Left ventricle myocardium inferior (tissue), 1 donor: Measurements from ENCODE around the gene ADGRF3. TPM values are rescaled to one million over a fixed set of nuclear protein-coding genes. Genes with fewer than 3 reads are reported as not detected.
A peak's percentile ranks its signal among the peaks of the same experiment; 100 is the strongest.
"Not testable (repeated sequence)": the region's sequence is repeated elsewhere in the genome, so short reads cannot be mapped to it uniquely, and the experiment has no call there.

Experiments used
- DNase-seq: peaks from one replicate; pipeline ENCODE4 v3.0.0-alpha.2; 2020
- H3K27ac ChIP-seq: fragments of 200-600 bp; replicated peaks from 2 replicates; pipeline ENCODE4 v1.8.0; 2021
- H3K27me3 ChIP-seq: fragments of 200-600 bp; 2 replicates; pipeline ENCODE4 v1.8.0; 2021; ENCODE audit warnings: low read depth
- H3K36me3 ChIP-seq: fragments of 200-600 bp; 2 replicates; pipeline ENCODE4 v1.8.0; 2021
- H3K4me1 ChIP-seq: fragments of 200-600 bp; 2 replicates; pipeline ENCODE4 v1.8.0; 2021
- H3K4me3 ChIP-seq: fragments of 200-600 bp; 2 replicates; pipeline ENCODE4 v1.8.0; 2021; ENCODE audit warnings: mild to moderate bottlenecking, moderate library complexity
- H3K9me3 ChIP-seq: fragments of 200-600 bp; replicated peaks from 2 replicates; pipeline ENCODE4 v1.8.0; 2021
- intact Hi-C: fragments of 100-400 bp; cut with micrococcal nuclease; formaldehyde crosslinking; loops from one replicate; pipeline ENCODE4 v1.11.0; 2022
- total RNA-seq: library from RNA; stranded (reverse); fragmentation: NEBNext Ultra II Directional; extraction: Animal tissue kit (Norgen Biotek cat#: 25700); gene quantifications from one replicate; pipeline ENCODE4 v1.2.1, GENCODE V29; 2021
- TF ChIP-seq, protein P1 (sequence below): fragments of 200-600 bp; IDR thresholded peaks from 2 replicates; pipeline ENCODE4 v1.8.0; 2021; ENCODE audit warnings: antibody characterized with exemption, mild to moderate bottlenecking, borderline replicate concordance
- donor health status: DM: no; HTN: yes; CAD: no; lungs with severe emphysema.

The ADGRF3 gene
- total RNA-seq, 1 donor from 2014 or later: not detected

DNA sequence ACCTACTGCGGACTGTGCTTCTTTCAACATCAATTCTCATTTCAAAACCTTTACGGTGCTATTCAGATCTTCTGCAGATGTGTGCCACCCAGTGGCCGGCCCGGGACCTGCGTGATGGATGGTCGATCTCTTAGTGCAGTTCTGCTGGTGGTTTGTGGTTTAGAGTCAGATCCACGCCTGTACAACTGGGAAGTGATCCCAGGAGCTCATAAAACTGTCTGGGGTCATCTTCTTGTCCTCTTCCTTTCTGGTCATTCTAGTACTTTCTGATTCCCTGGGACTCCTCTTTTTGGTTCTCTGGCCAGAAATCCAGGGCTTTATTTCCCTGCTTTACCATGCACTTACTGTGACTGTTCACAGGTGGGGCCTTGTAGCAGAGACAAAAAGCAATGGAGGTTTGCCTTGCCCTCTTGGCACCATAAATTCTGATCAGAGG is 16.5 kb downstream of the ADGRF3 start:
- DNase-seq: peak; percentile 86
- H3K9me3 ChIP-seq: no peaks in the 10 kb centered on the region
- intact Hi-C loops: no loop called here
- TF ChIP-seq, protein P1, sequence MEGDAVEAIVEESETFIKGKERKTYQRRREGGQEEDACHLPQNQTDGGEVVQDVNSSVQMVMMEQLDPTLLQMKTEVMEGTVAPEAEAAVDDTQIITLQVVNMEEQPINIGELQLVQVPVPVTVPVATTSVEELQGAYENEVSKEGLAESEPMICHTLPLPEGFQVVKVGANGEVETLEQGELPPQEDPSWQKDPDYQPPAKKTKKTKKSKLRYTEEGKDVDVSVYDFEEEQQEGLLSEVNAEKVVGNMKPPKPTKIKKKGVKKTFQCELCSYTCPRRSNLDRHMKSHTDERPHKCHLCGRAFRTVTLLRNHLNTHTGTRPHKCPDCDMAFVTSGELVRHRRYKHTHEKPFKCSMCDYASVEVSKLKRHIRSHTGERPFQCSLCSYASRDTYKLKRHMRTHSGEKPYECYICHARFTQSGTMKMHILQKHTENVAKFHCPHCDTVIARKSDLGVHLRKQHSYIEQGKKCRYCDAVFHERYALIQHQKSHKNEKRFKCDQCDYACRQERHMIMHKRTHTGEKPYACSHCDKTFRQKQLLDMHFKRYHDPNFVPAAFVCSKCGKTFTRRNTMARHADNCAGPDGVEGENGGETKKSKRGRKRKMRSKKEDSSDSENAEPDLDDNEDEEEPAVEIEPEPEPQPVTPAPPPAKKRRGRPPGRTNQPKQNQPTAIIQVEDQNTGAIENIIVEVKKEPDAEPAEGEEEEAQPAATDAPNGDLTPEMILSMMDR: peak; percentile 91
- no peaks in the 10 kb centered on the region for H3K27me3 ChIP-seq
- no peak overlapping the region for H3K27ac ChIP-seq
- no peaks in the 10 kb centered on the region for H3K36me3 ChIP-seq
- H3K4me3 ChIP-seq: no peak overlapping the region
- no peaks in the 10 kb centered on the region for H3K4me1 ChIP-seq

DNA sequence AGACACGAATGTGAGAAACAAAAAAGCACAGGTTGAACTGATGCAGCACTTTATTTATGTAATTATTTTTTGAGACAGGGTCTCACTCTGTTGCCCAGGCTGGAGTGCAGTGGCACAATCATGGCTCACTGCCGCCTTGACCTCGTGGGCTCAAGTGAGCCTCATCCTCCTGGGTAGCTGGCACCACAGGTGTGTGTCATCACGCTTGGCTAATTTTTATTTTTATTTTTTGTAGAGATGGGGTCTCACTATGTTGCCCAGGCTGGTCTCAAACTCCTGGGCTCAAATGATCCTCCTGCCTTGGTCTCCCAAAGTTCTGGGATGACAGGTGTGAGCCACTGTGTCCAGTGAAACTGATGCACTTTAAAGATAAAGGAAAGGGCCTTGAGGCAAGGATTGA is 17.5 kb downstream of the ADGRF3 start:
- not testable (repeated sequence) for H3K9me3 ChIP-seq, H3K27ac ChIP-seq, H3K4me1 ChIP-seq, H3K4me3 ChIP-seq, DNase-seq, H3K27me3 ChIP-seq, H3K36me3 ChIP-seq
- intact Hi-C loops: loop anchor here (10.0 kb wide), 1 partner anchor 94 kb away; no protein-coding TSS in a partner anchor

DNA sequence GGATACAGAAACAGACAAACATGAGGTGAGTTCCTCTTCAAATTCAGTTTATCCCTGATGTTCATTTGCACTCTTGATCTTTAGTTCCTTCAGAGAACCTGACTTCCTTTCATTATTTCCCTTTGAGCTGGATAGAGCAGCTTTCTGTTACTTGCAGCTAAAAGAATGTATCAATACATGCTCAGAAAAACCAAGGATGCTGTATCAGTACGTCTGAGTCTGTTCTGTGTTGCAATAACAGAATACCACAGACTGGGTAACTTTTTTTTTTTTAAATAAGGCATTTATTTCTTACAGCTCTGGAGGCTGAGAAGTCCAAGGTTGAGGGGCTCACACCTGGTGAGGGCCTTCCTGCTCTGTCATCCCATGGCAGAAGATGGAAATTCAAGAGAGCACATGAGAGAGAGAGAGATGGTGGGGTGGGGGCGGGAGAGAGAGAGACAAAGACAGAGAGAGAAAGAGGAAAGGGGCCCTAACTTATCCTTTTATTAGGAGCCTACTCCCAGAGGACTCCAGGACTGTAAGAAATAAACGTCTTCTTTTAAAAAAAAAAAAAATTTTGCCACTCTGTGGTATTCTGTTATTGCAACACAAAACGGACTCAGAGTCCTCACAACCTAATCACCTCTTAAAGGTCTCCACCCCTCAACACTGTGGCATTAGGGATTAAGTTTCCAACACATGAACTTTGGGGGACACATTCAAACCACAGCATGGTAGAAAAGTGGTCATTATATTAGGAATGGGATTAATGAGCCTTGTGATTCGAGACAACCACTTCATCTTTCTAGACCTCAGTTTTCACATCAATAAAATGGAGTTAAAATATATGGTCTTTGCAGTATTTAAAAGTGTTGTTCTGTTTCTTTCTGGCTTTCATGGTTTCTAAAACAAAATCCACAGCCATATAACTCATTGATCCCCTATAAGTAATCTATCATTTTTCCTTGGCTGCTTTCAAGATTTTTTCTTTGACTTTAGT is 19.0 kb downstream of the ADGRF3 start:
- H3K4me3 ChIP-seq: no peak overlapping the region
- intact Hi-C loops: loop anchor here (10.0 kb wide), 1 partner anchor 93 kb away; no protein-coding TSS in a partner anchor
- TF ChIP-seq, protein P1: no peak

DNA sequence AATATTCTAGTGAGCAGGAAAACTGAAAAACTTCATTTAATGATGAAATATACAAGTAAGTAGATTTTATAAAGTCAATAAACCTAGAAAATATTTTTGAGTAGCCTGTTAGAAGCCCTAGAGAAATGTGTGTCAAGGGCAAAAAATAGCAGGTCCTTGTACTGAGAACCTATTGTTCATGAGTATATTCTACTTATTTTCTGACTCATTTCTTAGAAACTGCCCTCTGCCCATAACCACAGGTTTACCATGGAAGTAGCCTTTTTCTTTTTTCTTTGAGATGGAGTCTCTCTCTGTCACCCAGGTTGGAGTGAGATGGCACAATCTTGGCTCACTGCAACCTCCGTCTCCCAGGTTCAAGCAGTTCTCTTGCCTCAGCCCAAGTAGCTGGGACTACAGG is 20.1 kb downstream of the ADGRF3 start:
- intact Hi-C loops: loop anchor here (10.0 kb wide), 1 partner anchor 92 kb away; no protein-coding TSS in a partner anchor
- no peak for DNase-seq
- H3K27ac ChIP-seq: no peak overlapping the region
- no peaks in the 10 kb centered on the region for H3K4me1 ChIP-seq
- no peak overlapping the region for H3K4me3 ChIP-seq
- no peaks in the 10 kb centered on the region for H3K9me3 ChIP-seq
- no peaks in the 10 kb centered on the region for H3K27me3 ChIP-seq
- TF ChIP-seq, protein P1: no peak
- no peaks in the 10 kb centered on the region for H3K36me3 ChIP-seq

More for the DNA sequence above, 19.0 kb downstream of the ADGRF3 start:
- H3K9me3 ChIP-seq: no peaks in the 10 kb centered on the region
- no peak overlapping the region for H3K27ac ChIP-seq
- no peaks in the 10 kb centered on the region for H3K4me1 ChIP-seq
- H3K27me3 ChIP-seq: no peaks in the 10 kb centered on the region
- no peaks in the 10 kb centered on the region for H3K36me3 ChIP-seq
- DNase-seq: no peak

DNA sequence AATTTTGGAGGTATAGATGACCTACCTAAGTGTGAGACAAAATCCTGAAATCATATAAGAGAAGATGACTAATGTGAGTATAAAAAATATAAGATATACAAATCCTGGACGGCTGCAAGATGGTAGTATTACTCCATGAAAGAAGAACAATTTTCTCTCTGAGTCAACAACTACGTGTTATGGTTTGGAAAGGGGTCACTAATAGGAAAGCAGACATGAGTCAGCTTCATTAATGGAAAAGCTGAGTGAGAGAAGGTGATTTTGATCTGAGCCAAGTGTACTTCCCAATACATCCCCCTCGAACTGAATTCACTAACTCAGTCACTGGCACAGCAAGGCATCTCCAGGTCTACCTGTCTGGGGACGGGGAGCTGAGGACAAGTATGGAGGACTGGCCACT is 20.7 kb downstream of the ADGRF3 start:
- H3K4me3 ChIP-seq: no peak overlapping the region
- H3K27me3 ChIP-seq: no peaks in the 10 kb centered on the region
- no peaks in the 10 kb centered on the region for H3K36me3 ChIP-seq
- no peak for DNase-seq
- intact Hi-C loops: loop anchor here (10.0 kb wide), 1 partner anchor 91 kb away; no protein-coding TSS in a partner anchor
- H3K4me1 ChIP-seq: no peaks in the 10 kb centered on the region
- H3K9me3 ChIP-seq: no peaks in the 10 kb centered on the region
- H3K27ac ChIP-seq: no peak overlapping the region
- TF ChIP-seq, protein P1: no peak

DNA sequence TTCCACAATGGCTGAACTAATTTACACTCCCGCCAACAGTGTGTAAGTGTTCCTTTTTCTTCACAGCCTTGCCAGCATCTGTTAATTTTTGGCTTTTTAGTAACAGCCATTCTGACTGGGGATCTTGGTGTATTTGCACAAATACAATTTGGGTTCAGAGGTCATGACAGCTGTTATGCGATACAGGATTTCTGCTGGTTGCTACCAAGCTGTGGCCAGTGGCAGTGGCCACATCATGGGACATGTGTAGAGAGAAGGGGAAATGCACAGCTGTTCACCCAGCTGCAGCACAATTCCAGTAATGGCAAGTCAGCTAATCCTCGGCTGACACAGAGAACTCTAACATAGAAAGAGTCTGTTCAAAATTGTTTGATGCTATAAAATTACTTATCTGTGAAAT is 21.7 kb downstream of the ADGRF3 start:
- no peak for DNase-seq
- Histone ChIP-seq H3K36me3 (no peaks in the 10 kb centered on the region), H3K4me3 (no peak overlapping the region), H3K27me3 (no peaks in the 10 kb centered on the region), H3K4me1 (no peaks in the 10 kb centered on the region), H3K27ac (no peak overlapping the region), H3K9me3 (no peaks in the 10 kb centered on the region)
- TF ChIP-seq, protein P1: no peak
- intact Hi-C loops: loop anchor here (10.0 kb wide), 1 partner anchor 90 kb away; no protein-coding TSS in a partner anchor

DNA sequence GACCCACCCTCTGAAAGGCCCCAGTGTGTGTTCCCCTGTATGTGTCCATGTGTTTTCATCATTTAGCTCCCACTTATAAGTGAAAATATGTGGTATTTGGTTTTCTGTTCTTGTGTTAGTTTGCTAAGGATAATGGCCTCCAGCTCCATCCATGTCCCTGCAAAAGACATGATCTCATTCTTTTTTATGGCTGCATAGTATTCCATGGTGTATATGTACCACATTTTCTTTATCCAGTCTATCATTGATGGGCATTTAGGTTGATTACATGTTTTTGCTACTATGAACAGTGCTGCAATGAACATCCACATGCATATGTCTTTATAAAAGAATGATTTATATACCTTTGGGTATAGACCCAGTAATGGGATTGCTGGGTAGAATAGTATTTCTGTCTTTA is 22.1 kb downstream of the ADGRF3 start:
- H3K9me3 ChIP-seq, H3K36me3 ChIP-seq, DNase-seq, H3K4me3 ChIP-seq, H3K27ac ChIP-seq, H3K4me1 ChIP-seq, H3K27me3 ChIP-seq: not testable (repeated sequence)
- intact Hi-C loops: loop anchor here (10.0 kb wide), 1 partner anchor 90 kb away; no protein-coding TSS in a partner anchor
